HG03159 (cell line): ENCODE data around the gene OR51V1.
"Not testable (repeated sequence)": the region's sequence is repeated elsewhere in the genome, so short reads cannot be mapped to it uniquely, and the experiment has no call there.

Experiments
- ATAC-seq: cut with Tn5 transposase; IDR thresholded peaks from one replicate; pipeline ENCODE4 v1.9.1; 2021; ENCODE audit warnings: mild to moderate bottlenecking, moderate library complexity; ENCODE audit not compliant: unreplicated experiment

OR51V1 gene

GRCh38 chr11:5174934-5175333, 25.5 kb downstream of the OR51V1 start:
- ATAC-seq: no peak

GRCh38 chr11:5171856-5172255, 28.6 kb downstream of the OR51V1 start:
- ATAC-seq: no peak

- not testable (repeated sequence) for ATAC-seq
These were observed 34.6 kb downstream of the OR51V1 start for GRCh38 chr11:5165898-5166297.

- ATAC-seq: not testable (repeated sequence)
These were observed 35.7 kb downstream of the OR51V1 start for GRCh38 chr11:5164807-5165206.

- ATAC-seq: not testable (repeated sequence)
These were observed 39.4 kb downstream of the OR51V1 start for GRCh38 chr11:5161045-5161444.

- not testable (repeated sequence) for ATAC-seq
These were observed 40.3 kb downstream of the OR51V1 start for GRCh38 chr11:5160217-5160616.

- no peak for ATAC-seq
These were observed 40.7 kb downstream of the OR51V1 start for GRCh38 chr11:5159806-5160205.

- ATAC-seq: no peak
These were observed 45.8 kb downstream of the OR51V1 start, which contains the start of gene OR52A1 for GRCh38 chr11:5154657-5155056. TSS of gene OR52A1 (minus strand) at chr11:5154757. CDS start at chr11:5152369, 2,388 bp downstream.

- ATAC-seq: no peak
These were observed 46.7 kb downstream of the OR51V1 start for GRCh38 chr11:5153574-5154431.

GRCh38 chr11:5151713-5152153, 48.7 kb downstream of the OR51V1 start:
- no peak for ATAC-seq
